CD4-positive, alpha-beta T cell treated with Interleukin-12 subunit alpha and Interleukin-12 subunit beta, for 1 hour (primary cell): ENCODE results near the gene DLG1.
"Not testable (repeated sequence)": the region's sequence is repeated elsewhere in the genome, so short reads cannot be mapped to it uniquely, and the experiment has no call there.

Experiments used
- DNase-seq: peaks from one replicate; pipeline ENCODE4 v3.0.0-alpha.2; 2020

Gene DLG1

DNA sequence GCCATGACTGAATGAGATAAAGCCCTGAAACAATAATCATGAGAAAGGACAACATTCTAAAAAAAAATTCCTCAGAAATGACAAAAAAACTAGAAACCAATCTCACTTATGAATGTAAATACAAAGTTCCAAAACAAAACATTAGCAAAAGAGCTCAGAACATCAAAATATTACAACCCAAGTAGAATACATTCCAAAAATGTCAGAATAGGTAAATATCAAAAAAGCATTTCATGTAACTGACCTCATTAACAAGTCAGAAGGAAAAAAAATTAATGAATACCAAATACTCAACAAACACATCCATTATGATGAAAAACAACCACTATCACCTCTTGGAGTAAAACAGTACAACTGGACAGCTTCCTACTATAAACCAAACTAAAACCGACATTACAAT is 93.1 kb downstream of the DLG1 start:
- DNase-seq: no peak

DNA sequence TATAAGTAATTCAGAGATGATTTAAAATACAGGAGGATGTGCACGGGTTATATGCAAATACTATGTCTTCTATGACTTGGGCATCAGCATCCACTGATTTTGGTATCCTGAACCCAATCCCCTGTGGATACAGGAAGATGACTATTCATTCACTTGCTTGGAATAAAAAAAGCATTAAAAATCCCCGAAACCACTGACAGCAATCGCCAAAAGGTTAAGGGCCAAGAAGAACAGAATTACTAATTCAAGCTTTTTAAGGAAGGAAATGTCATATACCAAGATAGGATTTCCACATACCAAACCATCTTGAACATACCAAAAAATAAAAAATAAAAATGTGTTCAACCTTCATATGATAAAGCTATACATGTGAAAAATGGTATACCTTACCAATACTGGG is 93.7 kb downstream of the DLG1 start:
- DNase-seq: no peak

DNA sequence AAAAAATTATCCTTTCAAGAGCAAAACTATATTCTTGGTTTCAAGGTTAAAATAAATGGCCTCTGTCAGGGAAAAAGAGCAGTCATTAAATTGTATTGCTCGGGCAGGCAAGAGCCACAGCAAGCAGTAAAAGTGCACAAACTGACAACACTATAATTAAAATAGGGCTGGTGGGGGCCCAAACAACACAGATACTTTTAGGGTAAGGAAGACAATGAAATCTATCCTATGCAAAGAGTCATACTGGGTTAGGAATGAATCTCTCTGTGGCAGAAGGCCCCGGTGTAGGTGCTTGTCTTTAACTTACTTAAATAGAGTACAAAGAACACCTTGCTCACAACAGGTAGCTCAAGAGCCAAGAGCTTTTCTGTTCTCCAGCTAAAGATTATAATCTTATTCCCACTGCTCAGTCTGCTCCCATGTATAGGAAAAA is 94.7 kb downstream of the DLG1 start:
- DNase-seq: no peak

DNA sequence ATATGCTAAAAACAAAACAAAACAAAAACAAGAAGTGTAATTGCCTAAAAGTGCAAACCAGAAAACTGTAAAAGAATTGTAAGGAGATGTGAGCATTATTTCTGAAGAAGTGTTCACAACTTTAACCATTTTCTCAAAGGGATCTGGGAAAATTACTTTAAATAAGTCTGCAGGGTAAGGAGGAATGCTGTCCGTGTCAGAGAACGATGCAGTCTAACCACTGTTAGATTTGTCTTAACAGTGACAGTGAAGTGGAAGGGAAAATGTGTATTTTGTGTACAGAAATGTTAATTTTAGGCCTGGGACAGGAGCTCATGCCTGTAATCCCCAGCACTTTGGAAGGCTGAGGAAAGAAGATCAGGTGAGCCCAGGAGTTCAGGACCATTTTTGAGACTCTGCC is 95.7 kb downstream of the DLG1 start:
- no peak for DNase-seq

DNA sequence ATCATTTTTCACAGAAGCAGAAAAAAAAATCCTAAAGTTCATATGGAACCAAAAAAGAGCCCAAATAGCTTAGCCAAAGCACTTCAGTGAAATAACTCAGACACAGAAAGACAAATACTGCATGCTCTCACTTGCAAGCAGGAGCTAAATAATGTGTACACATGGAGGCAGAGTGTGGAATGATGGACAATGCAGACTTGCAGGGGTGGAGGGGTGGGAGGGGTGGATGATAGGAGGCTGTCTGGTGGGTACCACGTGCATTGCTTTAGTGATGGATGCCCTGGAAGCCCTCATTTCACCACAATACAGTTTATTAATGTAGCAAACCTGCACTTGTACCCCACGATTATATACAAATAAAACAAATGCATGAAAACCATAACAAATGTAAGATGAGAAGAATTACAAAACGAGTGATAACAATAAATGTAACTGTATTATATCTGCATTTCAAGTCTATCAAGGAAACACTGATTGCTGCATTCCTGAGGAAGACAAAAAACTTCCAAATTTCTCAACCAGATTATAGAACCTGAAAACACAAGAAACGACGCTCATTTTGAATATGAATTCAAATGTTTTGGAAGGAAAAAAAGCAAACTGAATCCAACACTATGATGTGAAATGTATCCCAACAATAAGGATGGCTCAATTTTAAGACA is 96.5 kb downstream of the DLG1 start:
- DNase-seq: no peak

DNA sequence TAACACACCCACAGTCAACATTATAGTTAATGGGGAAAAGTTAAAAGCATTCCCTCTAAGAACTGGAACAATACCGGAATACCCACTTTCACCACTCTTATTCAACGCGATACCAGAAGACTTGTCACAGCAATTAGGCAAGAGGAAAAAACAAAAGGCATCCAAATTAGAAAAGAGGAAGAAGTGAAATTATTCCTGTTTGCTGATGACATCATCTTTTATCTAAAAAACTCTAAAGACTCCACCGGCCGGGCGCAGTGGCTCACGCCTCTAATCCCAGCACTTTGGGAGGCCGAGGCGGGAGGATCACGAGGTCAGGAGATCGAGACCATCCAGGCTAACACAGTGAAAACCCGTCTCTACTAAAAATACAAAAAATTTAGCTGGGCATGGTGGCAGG is 97.6 kb downstream of the DLG1 start:
- DNase-seq: not testable (repeated sequence)

DNA sequence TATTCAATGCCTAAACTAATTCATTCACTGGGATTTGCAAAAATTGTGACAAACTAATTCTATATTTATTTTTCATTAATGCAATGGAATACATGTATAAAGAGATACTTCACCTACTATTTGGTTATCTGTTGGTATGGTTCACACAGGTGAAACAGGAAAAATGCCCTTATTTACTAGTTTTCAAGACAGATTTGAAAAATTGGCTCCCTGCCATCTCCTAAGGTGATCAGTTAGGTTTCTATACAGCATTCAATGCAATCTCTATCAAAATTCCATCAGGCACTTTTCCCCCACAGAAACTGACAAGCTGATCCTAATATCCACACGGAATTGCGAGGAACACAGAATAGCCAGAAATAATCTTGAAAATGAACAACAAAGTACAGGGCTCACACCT is 101.1 kb downstream of the DLG1 start:
- no peak for DNase-seq

DNA sequence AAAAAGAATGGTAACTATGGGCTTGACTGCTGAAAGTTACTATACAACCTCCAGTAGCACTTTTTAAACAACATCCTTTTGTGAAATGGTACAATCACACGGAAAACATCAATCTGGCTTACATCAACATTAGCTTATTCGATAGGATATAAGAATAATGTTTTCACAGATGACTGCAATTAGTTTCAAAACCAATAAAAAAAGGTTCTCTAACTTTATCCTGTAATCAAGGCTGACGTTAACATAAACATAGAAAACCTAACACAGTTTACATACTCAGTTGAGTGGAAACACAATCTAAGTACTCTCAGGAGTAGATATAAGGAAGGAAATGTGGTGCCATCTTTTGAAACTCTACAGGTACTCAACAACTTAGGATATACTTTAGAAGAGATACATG is 102.2 kb downstream of the DLG1 start:
- no peak for DNase-seq

DNA sequence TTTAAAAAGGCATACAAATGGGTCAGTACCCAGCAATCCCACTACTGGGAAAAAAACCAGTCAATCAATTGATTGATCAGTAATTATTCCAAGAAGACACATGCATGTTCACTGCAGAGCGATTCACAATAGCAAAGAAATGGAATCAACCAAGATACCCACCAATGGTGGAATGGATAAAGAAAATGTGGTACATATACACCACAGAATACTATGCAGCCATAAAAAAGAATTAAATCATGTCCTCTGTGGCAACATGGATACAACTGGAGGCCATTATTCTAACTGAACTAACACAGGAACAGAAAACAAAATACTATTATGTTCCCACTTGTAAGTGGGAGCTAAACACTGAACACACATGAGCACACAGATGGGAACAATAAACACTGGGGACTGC is 103.1 kb downstream of the DLG1 start:
- DNase-seq: no peak

DNA sequence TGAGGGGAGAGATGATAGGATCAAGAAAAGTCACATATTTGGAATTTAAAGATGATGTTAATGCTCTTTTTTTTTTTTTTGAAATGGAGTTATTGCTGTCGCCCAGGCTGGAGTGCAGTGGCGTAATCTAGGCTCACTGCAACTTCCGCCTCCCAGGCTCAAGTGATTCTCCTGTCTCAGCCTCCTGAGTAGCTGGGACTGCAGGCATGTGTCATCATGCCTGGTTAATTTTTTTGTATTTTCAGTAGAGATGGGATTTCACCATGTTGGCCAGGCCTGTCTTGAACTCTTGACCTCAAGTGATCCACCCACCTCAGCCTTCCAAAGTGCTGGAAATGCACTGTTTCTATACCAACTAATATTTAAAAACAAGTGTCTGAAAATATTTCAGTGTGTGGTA is 104.7 kb downstream of the DLG1 start:
- not testable (repeated sequence) for DNase-seq

DNA sequence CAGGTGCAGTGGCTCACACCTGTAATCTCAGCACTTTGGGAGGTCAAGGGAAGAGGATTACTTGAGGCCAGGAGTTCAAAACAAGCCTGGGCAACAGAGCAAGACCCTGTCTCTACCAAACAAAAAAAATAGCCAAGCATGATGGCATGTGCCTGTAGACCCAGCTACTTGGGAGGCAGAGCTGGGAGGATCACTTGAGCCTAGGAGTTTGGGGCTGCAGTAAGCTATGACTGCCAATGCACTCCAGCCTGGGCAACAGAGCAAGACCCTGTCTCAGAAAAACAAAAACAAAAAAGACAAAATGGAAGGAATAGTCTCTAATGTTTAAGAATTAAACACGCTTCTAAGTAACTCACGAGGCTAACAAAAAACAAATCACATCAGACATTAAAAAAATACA is 106.5 kb downstream of the DLG1 start:
- no peak for DNase-seq

DNA sequence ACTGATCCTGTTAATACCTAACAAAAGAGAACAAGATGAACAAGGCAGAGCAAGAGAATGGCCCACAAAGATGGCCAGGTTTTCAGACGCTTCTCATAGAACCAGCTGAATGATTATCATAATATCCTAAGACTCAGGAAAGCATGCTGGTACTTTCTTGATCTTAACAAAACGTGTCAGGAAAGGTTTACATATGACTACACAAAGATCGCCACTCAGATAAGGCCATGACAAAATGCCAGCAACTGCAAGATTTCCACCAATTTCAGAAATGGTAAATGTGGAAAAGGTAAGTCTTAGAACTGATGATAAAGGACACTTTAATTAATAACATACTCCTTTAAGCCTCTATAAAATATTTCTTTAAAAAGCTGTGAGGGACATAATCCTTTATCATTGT is 108.8 kb downstream of the DLG1 start:
- DNase-seq: no peak

DNA sequence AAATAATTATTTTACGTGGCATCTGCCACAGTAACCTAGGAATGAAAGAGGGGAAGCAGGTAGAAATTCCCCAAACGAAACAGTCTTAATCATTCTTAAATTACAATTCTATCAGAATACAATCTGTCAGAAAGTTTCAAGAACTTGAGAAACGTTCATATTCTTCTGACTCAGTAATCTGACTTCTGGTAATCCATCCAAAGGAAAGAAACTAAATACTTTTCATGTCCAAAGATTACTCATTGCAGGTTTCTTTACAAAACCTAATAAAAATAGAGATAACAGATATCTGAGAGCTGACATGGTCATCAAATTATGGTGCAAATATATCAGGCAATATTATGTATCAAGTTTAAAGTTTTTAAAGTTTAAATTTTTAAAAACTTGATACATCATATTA is 109.4 kb downstream of the DLG1 start:
- no peak for DNase-seq

DNA sequence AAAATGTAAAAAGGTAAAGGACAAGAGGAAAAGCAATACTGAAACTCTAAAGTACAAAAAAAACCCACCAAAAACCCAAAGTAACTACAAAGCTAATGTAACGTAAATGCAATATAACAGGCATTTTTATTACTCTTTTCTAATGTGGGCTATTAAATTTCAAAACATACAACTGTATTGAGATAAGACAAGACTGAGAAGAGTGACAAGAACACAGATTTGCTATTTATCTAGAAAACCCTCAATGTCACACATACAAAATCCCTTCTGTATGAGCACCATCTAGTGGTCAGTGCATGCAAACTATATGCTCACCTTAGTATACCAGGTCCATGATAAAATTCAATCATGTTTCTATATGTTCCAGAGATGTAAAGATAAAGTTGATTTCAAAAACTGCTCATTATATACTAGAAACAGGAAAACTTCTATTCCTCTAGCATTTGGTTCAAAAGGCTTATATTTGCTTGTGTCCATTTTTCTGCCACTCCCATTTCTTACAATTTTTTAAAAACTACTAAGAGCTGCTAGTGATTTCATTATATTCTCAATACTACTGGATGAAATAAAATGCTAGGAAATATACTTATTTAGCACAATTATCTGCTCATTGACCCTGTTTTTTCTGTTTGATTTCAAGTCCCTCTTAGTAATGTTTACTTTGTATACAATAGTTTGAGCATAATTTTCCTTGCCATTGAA is 111.4 kb downstream of the DLG1 start:
- DNase-seq: peak; percentile 61

DNA sequence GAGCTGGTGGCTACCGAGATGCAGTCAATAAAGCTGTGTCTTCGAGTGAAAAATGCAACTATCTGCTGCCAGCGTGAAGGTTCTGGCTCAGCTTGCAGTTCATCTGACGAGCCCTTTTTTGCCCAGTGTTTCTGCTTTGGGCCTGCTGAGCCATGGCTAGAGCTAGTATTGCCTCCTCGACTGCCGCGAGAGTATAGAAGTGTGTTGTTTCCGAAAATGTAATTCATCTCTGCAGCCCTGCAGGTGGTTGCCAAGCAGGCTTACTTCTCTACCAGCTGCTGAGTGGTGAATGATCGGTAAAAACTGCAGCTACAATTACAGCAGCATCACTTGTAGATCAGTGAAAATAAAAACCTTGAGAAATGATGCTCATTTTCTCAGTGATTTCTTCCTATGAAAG is 114.8 kb downstream of the DLG1 start:
- no peak for DNase-seq

DNA sequence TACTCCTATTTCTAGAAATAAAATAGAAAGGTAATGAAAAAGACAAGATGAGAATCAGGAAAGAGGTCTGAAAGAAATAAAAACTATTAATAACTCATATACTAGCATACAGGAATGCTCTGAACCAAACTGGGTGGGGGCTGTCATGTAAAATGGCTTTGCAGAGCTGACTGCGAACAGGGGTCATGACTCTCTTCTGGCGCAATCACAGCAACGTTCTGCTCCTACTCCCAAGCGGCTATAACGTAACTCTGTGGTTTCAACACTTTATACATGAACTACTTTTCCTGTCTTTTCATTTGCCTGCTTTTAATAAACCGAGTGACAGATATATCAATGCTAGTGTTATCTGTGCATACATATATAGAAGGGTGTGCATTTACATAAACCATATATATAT is 116.7 kb downstream of the DLG1 start:
- DNase-seq: no peak

DNA sequence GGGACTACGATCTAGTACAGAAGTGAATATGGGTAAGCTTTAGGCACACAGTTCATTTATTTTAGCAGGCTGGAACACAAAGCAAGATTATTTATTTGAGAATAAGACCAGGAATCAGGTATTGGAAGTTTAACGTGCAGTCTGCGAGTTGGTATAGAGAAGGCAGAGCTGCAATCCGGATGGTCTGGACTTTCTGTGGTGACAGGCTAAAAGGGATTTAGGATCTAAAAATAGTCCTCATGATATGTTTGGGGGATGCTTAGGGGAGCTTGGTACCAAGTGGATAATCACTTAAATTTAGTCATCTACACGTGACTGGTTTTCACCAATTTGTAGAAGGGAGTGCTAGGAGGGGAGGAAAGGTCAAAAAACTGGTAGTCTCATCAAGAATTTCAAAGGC is 119.4 kb downstream of the DLG1 start:
- DNase-seq: no peak

DNA sequence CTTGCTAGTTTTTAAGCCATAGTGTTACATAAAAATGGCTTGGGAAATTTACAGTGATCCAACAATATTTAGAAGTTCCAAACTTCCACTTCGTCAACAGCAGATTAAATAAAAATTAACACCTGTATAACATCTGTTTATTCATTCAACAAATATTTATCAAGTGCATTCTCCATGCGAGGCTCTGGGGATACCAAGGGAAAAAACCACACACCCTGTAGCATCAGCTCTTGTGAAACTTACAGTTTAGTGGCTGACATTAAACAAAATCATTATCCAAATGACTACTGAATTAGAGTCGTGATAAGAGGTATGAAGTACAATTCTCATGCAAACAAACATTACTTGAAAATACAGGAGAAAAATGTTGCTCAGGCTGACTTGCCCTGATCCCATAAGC is 122.9 kb downstream of the DLG1 start:
- no peak for DNase-seq

DNA sequence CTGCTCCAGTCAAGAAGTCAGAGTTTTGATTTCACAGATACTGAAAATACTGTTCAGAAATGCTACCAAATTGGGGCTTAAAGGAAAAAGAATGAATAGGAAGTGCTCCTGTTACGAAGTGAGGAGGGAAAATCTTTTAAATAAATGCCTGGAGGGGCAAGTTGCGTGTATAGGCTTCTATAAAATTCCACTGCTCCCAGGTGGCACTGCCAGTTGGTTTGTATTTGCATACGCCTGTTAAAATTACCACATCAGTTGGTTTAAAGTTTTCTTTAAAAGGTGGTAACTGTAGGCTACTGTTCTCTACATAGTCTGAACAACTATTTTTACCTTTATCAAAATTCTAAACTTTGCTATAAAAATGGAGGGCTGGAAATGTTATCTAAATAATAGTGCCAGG is 123.5 kb downstream of the DLG1 start:
- DNase-seq: no peak

DNA sequence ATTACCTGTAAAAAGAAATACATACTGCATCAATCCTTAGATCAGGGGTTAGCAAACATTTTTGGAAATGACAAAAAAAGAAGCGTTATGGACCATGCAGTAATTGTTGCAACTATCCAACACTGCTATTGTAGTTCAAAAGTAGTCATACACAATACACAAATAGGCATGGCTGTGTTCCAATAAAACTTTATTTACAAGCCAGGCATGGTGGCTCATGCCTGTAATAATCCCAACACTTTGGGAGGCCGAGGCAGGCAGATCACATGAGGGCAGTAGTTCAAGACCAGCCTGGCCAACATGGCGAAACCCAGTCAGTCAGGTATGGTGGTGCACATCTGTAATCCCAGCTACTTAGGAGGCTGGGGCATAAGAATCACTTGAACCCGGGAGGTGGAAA is 124.8 kb downstream of the DLG1 start:
- DNase-seq: no peak

DNA sequence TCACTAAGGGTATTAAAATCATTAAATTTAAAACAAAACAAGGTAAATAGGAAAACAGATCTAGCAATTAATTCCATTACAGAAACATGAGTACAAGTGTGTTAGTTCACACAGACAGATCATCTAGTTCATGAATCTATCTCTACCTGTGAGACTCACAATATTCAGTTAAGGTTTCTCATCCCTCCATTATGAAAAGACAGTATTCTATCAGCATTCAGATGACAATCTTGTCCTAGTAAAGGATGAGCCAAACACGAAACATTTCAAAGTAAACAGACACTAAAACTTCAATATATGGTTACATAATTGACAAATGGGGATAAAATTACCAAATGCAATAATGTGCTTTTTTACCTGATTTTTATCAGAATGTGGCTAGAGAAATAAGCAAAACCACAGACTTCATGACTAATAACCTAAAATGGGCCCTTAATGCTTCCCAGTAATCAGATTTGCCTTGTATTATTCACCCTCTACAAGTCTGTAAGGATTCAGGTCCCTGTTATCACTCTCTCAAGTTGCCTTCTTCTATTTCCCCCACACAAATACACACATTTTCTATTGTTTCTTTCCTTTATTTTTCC is 126.8 kb downstream of the DLG1 start:
- no peak for DNase-seq

DNA sequence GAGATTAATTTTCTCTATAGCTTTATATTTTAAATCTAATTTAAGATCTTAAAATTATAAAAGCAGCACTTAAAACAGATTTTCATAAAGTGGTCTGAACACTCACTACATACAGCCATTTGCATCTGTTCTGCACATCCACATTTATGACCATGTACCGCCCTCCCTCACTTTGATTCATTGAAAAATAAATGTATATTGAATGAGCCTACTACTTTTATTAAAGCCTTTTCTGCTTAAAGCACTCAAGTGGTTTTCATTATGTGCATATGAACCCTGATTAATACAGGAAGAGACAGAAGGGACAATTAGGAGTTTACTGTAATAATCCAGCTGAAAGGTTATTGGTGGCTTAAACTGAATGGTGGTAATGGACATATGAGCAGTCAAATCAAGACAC is 129.4 kb downstream of the DLG1 start:
- DNase-seq: no peak

DNA sequence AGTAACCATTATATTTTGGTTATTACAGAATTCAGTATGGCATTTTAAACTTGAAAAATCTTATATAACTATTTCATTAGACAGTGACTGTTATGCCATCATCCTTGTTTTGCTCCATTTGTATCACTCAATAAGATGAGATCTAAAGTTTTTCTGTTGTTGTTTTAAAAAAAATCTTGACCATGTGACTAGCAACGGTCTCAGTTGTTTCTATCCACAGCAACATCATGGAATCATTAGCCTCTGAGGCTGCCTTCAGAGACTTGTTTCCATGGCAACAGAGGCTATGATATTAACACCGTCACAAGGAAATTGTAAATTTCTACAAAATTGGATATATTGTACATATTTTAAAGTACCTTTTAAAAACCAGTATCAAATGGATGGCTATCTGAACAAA is 129.8 kb downstream of the DLG1 start:
- DNase-seq: peak; percentile 32

DNA sequence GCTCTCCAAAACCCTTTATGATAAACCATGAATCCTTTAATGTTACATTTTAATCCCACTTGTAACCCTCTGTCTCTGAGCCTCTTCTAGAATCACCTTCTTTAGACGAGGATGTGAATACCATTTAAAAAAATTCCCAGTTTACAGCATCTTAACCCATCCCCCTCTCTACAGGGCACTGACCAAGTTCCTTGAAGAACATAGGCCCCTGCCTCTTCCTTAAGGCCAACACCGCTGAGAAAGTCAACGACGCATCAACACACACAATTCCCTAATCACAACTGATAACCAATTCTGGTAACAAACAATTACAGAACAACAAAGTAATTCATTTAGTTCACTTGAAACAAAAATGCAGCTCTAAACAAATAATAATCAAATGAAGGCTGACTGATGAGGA is 130.3 kb downstream of the DLG1 start:
- no peak for DNase-seq

DNA sequence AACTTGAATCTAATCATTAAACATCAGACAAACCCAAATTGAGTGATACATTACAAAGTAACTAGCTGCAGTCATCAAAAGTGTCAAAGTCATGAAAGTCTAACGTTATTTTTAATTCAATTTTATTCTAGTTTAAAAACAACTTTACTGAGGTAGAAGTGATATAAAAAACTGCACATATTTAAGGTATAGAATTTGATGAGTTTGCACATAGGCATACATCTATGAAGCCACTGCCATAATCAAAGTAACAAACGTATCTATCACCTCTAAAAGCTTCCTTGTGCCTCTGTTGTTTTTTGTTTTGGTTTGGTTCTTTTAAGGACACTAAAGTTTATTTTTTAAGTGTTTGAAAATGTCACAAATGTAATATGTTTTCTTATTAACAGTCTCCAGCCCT is 130.9 kb downstream of the DLG1 start:
- DNase-seq: no peak
